ENCODE results near the gene SPATA6L.

GRCh38 chr9:4622016-4622415 lies 44.3 kb downstream of the SPATA6L start:
- no peak for TF ChIP-seq POLR2A (IDR thresholded peaks at IDR 0.05)
- TF ChIP-seq CTCF (IDR thresholded peaks at IDR 0.05), result no peak
